Muscle of leg (tissue), 11 donors: ENCODE measurements around the gene EIF6. TPM values are rescaled to one million over a fixed set of nuclear protein-coding genes. Genes with fewer than 3 reads are reported as not detected.
"Not testable (repeated sequence)": the region's sequence is repeated elsewhere in the genome, so short reads cannot be mapped to it uniquely, and the experiment has no call there.

Experiments used
- DNase-seq: peaks from one replicate; pipeline ENCODE4 v3.0.0; 2013
- H3K27ac ChIP-seq: one replicate; pipeline ENCODE4 v1.5.1; 2013; ENCODE audit warnings: mild to moderate bottlenecking, low read length, control low read depth
- H3K27me3 ChIP-seq: one replicate; pipeline ENCODE4 v1.6.1; 2013; ENCODE audit warnings: low read length; ENCODE audit not compliant: control insufficient read depth, insufficient read depth
- H3K36me3 ChIP-seq: one replicate; pipeline ENCODE4 v1.6.1; 2013; ENCODE audit warnings: low read length; ENCODE audit not compliant: control insufficient read depth, insufficient read depth
- H3K4me1 ChIP-seq: one replicate; pipeline ENCODE4 v1.6.1; 2013; ENCODE audit warnings: low read length; ENCODE audit not compliant: control insufficient read depth, insufficient read depth
- H3K4me3 ChIP-seq: one replicate; pipeline ENCODE4 v1.5.1; 2013; ENCODE audit warnings: low read length, control low read depth
- H3K9me3 ChIP-seq: replicated peaks from 2 replicates; pipeline ENCODE4 v1.6.1; 2013; ENCODE audit warnings: low read depth, low read length; ENCODE audit not compliant: control insufficient read depth
- WGBS: methylation state at CpG from one replicate; pipeline ENCODE4 v1.1.5; 2013; ENCODE audit warnings: missing lambda C conversion rate; ENCODE audit not compliant: insufficient coverage; 5-methylcytosine and 5-hydroxymethylcytosine counted together
- polyA plus RNA-seq, 8 donors: library from polyadenylated mRNA; unstranded; fragments of 120-200 nt; gene quantifications; one replicate each; pipeline versions ENCODE4 v1.2.1 to v1.2.3, GENCODE V29; 2013; ENCODE audit warnings: inconsistent platforms in 1 of 8, low replicate concordance in 1 of 8; ENCODE audit not compliant: insufficient read length in 8 of 8, insufficient read depth in 1 of 8
- total RNA-seq: library from RNA; stranded (reverse); fragments of 120-200 nt; gene quantifications from one replicate; pipeline ENCODE4 v1.2.4, GENCODE V29; 2013

EIF6 gene
- total and polyA plus RNA-seq, 9 donors: 70.4 to 105 (median 83.9) TPM

DNA sequence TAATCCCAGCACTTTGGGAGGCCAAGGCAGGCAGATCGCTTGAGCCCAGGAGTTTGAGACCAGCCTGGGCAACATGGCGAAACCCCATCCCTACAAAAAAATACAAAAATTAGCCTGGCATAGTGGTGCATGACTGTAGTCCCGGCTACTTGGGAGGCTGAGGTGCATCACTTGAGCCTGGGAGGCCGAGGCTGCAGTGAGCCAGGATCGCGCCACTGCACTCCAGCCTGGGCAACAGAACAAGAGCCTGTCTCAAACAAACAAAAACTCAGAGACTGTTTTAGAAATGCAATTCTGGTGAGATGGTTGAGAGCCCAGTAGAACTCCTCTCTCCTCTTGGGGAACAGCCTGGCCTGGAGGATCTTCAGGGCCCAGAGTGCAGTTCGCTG lies 31.1 kb upstream of the EIF6 start:
- peaks cover 15% of the 10 kb centered on the region for H3K36me3 ChIP-seq
- H3K4me3 ChIP-seq, H3K9me3 ChIP-seq, DNase-seq, H3K27me3 ChIP-seq, H3K27ac ChIP-seq, H3K4me1 ChIP-seq: not testable (repeated sequence)
- 100% methylated on average over 1 of the region's 7 CpGs for WGBS

GRCh38 chr20:35314816-35315631 lies 30.5 kb upstream of the EIF6 start:
- no peak for DNase-seq
- Histone ChIP-seq H3K4me3 (no peak overlapping the region), H3K27ac (no peak overlapping the region), H3K4me1 (peaks cover 5% of the 10 kb centered on the region), H3K9me3 (no peaks in the 10 kb centered on the region), H3K27me3 (no peaks in the 10 kb centered on the region), H3K36me3 (peaks cover 15% of the 10 kb centered on the region)
- 64% methylated on average over 3 of the region's 3 CpGs for WGBS

- Histone ChIP-seq H3K27me3 (no peaks in the 10 kb centered on the region), H3K27ac (no peak overlapping the region), H3K9me3 (no peaks in the 10 kb centered on the region), H3K36me3 (peaks cover 19% of the 10 kb centered on the region), H3K4me3 (no peak overlapping the region), H3K4me1 (peaks cover 7% of the 10 kb centered on the region)
- DNase-seq: no peak
- no CpG with 5 or more reads among the region's 1 CpG for WGBS
These were observed 27.7 kb upstream of the EIF6 start for GRCh38 chr20:35312318-35312717.

GRCh38 chr20:35311822-35312221 lies 27.2 kb upstream of the EIF6 start:
- Histone ChIP-seq H3K4me1 (peaks cover 11% of the 10 kb centered on the region), H3K27me3 (no peaks in the 10 kb centered on the region), H3K9me3 (no peaks in the 10 kb centered on the region), H3K4me3 (no peak overlapping the region), H3K36me3 (peaks cover 23% of the 10 kb centered on the region), H3K27ac (no peak overlapping the region)
- no CpG with 5 or more reads among the region's 5 CpGs for WGBS
- DNase-seq: no peak

DNA sequence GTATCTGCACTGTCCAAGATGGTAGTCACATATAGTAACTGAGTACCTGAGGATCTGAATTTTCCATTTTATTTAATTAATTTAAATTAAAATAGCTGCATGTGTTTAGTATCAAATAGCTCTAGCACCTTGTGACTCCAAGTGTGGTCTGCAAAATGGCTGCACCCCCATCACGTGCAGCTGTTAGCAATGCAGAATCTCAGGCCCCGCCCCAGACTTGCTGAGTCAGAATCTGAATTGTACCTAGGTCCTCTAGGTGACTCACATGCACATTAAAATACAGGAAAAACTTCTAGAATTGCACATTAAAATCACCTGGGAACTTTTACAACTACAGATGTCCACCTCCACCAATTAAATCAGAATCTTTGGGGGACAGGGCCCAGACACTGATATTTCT lies 26.8 kb upstream of the EIF6 start:
- DNase-seq: no peak
- Histone ChIP-seq H3K9me3 (no peaks in the 10 kb centered on the region), H3K27me3 (no peaks in the 10 kb centered on the region), H3K4me1 (peaks cover 11% of the 10 kb centered on the region), H3K4me3 (no peak overlapping the region), H3K27ac (no peak overlapping the region), H3K36me3 (peaks cover 26% of the 10 kb centered on the region)
- 94% methylated on average over 2 of the region's 2 CpGs for WGBS

DNA sequence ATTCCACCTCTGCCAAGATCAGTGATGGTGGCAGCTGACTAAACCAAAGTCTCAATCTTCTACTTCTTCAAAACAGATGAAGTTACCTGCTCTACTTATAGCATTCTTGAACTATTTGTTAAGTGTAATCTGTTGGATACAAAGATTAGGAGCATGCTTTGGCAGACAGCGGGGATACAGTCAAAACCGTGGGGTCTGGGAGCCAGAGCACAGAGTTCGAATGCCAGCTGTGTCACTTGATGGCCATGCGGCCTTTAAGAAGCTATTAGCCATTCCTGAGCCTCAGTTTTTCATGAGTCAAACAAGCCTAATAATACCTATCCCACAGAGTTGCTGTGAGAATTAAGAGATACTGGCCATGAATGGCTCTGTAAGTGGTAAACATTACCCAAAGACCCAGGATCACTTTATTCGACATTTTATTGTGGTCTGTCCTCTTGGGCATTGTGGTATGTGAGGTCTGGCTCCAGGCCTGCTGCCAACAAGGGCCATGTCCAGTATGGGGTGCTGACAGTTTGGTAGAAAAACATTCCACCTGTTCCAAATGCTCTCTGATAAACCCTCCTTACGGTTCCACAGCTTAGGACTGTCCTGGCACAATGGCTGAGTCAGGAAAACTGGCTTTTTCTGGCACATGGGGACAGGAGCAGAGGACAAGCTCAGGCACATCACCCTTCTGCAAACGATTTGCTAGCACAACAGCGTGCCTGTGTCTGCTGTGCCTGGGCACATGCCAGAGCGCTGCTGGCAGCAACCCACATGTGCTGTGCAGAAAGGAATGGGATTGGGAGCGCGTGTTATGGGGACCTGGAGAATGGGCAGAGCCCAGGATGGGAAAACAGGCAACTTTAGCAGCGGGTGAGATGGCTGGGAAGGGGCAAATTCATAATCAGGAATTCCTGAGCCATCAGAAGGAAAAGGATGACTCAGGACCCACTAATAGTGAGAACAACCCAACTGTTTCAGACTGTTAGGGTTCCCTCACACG lies 23.4 kb upstream of the EIF6 start:
- H3K36me3 ChIP-seq: peaks cover 38% of the 10 kb centered on the region
- H3K4me3 ChIP-seq: no peak overlapping the region
- H3K9me3 ChIP-seq: no peaks in the 10 kb centered on the region
- DNase-seq: peak; percentile 35
- peak overlapping the region; percentile 17 for H3K27ac ChIP-seq
- H3K4me1 ChIP-seq: peaks cover 18% of the 10 kb centered on the region
- H3K27me3 ChIP-seq: no peaks in the 10 kb centered on the region
- 72% methylated on average over 10 of the region's 13 CpGs for WGBS

DNA sequence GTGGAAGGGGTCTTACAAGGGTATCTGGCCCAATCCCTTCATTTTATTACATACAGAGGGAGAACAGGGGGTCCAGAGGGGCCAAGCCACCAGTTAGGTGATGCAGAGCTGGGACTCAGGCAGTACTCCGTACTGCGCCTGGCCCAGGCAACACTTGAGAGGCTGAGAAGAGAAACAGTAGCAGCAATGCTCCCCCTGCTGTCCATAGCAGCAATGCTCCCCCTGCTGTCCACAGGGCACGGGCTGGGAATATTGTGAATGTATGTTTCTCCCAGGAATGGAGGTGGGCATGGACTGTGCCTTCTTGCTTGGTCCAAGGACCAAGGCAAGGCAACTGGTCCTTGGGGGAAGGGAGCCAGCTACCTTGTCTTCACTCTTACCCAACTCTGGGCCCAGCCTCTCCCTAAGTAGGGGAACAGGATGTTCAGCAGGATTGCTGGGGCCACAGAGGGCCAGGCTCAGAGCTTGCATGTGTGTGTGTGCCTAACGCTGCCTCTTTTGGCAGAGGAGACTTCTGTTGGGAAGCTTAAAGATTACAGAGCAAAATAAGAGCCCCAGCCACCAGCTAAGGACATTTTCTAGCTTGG lies 22.5 kb upstream of the EIF6 start:
- no peaks in the 10 kb centered on the region for H3K27me3 ChIP-seq
- H3K36me3 ChIP-seq: peaks cover 41% of the 10 kb centered on the region
- H3K9me3 ChIP-seq: no peaks in the 10 kb centered on the region
- peak; percentile 31 for DNase-seq
- 35% methylated on average over 2 of the region's 4 CpGs for WGBS
- H3K4me3 ChIP-seq: no peak overlapping the region
- H3K4me1 ChIP-seq: peaks cover 18% of the 10 kb centered on the region
- no peak overlapping the region for H3K27ac ChIP-seq

DNA sequence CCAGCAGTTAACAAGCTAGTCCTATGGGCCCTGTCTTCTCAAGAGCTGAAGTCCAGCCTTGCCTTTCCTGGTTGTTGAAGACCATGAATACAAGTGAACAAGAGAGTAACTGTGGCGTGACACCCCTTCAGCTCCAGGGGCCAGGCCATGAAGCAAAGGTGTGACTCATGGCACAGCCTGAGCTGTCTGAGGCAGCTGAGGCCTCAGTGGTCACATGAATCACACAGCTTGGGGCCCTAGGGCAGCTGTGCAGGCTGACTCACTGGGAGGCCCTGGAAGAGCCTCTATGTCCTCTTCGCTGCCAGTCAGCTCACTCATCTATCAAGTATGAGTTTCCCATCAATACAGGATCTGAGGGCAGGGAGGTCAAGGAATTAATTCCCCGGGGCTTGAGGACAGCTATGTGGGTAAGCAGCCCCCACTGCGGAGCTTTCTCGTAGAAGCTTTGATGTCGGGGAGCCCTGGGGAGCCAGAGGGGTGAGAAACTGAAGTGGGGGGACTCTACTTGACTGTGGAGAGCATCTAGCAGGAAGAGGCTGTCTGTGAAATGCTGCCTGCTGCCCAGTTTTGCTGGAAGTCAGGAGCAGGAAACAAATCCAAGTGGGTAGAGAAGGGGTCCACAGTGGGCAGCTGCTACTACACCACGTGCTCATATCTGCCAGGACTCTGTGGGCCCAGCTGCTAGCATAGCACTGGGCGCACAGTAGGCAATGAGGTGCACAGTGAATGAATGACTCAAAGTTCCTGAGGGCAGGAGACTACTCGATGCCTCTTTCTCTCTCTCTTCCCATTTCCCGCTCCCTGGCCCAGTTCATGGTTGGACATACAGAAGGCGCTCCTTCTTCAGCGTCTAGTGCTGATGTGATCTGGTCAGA lies 21.3 kb upstream of the EIF6 start:
- WGBS: 89% methylated on average over 8 of the region's 12 CpGs
- Histone ChIP-seq H3K36me3 (peaks cover 38% of the 10 kb centered on the region), H3K4me1 (peaks cover 18% of the 10 kb centered on the region), H3K4me3 (no peak overlapping the region), H3K27ac (no peak overlapping the region), H3K27me3 (no peaks in the 10 kb centered on the region), H3K9me3 (no peaks in the 10 kb centered on the region)
- no peak for DNase-seq

DNA sequence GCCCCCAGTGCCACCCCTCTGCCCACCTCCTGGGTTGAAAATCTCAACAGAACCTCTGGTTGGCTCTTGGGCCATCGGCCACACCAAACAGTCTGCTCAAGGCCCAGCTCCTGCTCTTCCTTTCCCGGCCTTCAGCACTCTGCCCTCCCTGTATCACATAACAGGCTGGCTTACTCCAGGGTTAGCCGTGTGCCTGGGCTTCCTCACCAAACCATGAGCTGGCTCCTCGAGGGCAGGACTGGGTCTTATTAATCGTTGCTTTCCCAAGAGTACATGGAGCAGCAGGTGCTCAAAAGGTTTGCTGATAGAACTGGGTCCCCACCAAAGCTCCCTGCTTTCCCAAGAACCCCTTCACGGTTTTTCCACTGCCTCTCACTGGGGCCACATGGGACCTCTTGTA lies 20.4 kb upstream of the EIF6 start:
- Histone ChIP-seq H3K27ac (no peak overlapping the region), H3K27me3 (no peaks in the 10 kb centered on the region), H3K4me3 (no peak overlapping the region)

More for the DNA sequence above, 20.4 kb upstream of the EIF6 start:
- Histone ChIP-seq H3K4me1 (peaks cover 18% of the 10 kb centered on the region), H3K9me3 (no peaks in the 10 kb centered on the region), H3K36me3 (peaks cover 37% of the 10 kb centered on the region)
- DNase-seq: no peak
- WGBS: 86% methylated on average over 6 of the region's 6 CpGs
